Loucy (cell line): ENCODE measurements around the gene CDH13.

ENCODE experiments used
- EZH2phosphoT487 ChIP-seq: fragments of 200-600 bp; IDR thresholded peaks from 2 replicates; pipeline ENCODE4 v1.6.1; 2018; ENCODE audit warnings: antibody characterized with exemption, mild to moderate bottlenecking, moderate library complexity, borderline replicate concordance
- TF ChIP-seq, protein P1 (sequence below): fragments of 200-600 bp; sonication (generic); conservative IDR thresholded peaks from 2 replicates; pipeline ENCODE4 v1.5.1; 2014; ENCODE audit warnings: mild to moderate bottlenecking, antibody characterized with exemption, low read length

- TF ChIP-seq, protein P1, sequence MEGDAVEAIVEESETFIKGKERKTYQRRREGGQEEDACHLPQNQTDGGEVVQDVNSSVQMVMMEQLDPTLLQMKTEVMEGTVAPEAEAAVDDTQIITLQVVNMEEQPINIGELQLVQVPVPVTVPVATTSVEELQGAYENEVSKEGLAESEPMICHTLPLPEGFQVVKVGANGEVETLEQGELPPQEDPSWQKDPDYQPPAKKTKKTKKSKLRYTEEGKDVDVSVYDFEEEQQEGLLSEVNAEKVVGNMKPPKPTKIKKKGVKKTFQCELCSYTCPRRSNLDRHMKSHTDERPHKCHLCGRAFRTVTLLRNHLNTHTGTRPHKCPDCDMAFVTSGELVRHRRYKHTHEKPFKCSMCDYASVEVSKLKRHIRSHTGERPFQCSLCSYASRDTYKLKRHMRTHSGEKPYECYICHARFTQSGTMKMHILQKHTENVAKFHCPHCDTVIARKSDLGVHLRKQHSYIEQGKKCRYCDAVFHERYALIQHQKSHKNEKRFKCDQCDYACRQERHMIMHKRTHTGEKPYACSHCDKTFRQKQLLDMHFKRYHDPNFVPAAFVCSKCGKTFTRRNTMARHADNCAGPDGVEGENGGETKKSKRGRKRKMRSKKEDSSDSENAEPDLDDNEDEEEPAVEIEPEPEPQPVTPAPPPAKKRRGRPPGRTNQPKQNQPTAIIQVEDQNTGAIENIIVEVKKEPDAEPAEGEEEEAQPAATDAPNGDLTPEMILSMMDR = no peak
- no peak for TF ChIP-seq EZH2phosphoT487
Observed at GRCh38 chr16:83269541-83269940, 642.8 kb downstream of the CDH13 start.
